Large intestine (tissue), 3 donors: ENCODE data around the gene CCDC78. TPM values are rescaled to one million over a fixed set of nuclear protein-coding genes. Genes with fewer than 3 reads are reported as not detected.

Source experiments
- DNase-seq, 2 donors: peaks; one replicate each; pipeline versions ENCODE4 v3.0.0 to v3.0.0-alpha.2; 2013
- H3K27ac ChIP-seq: one replicate; pipeline ENCODE4 v1.5.1; 2013; ENCODE audit warnings: low read length
- H3K27me3 ChIP-seq: 2 replicates; pipeline ENCODE4 v1.6.1; 2013; ENCODE audit warnings: low read length; ENCODE audit not compliant: control insufficient read depth, insufficient read depth
- H3K36me3 ChIP-seq: 2 replicates; pipeline ENCODE4 v1.6.1; 2013; ENCODE audit warnings: low read length; ENCODE audit not compliant: control insufficient read depth, insufficient read depth
- H3K4me1 ChIP-seq: one replicate; pipeline ENCODE4 v1.6.1; 2013; ENCODE audit warnings: low read length; ENCODE audit not compliant: control insufficient read depth, insufficient read depth
- H3K4me3 ChIP-seq: one replicate; pipeline ENCODE4 v1.5.1; 2013; ENCODE audit warnings: low read length
- H3K9me3 ChIP-seq: one replicate; pipeline ENCODE4 v1.6.1; 2013; ENCODE audit warnings: mild to moderate bottlenecking, low read depth, low read length, moderate library complexity; ENCODE audit not compliant: control insufficient read depth
- WGBS: methylation state at CpG from one replicate; pipeline ENCODE4 v1.1.5; 2013; ENCODE audit warnings: low lambda C conversion rate; ENCODE audit not compliant: insufficient coverage; 5-methylcytosine and 5-hydroxymethylcytosine counted together
- polyA plus RNA-seq: library from polyadenylated mRNA; unstranded; fragments of 120-200 nt; gene quantifications from one replicate; pipeline ENCODE4 v1.2.1, GENCODE V29; 2013

CCDC78 gene
- polyA plus RNA-seq, 1 donor: 1.9 TPM

DNA sequence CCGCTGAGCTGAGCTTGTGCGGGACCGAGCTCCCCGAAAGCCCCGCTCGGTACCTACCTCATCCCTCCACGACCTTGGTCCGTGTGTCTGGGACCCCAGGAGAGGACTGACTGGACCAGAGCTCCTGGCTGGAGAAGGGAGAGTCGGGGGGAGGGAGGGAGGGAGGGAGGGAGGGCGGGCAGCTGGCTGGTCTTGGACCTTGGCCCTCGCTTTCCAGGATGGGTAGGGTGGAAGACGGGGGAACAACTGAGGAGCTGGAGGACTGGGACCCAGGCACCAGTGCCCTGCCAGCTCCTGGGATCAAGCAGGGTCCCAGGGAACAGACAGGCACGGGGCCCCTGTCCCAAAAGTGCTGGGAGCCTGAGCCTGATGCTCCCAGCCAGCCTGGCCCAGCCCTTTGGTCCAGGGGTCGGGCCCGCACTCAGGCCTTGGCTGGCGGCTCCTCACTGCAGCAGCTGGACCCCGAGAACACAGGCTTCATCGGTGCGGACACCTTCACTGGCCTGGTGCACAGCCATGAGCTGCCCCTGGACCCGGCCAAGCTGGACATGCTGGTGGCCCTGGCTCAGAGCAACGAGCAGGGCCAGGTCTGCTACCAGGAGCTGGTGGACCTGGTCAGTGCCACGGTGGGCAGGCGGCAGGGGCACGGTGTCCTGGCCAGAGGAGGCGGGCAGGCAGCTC, 50.2 kb downstream of the CCDC78 start:
- WGBS: no CpG with 5 or more reads among the region's 25 CpGs
- H3K36me3 ChIP-seq: peaks cover 28% of the 10 kb centered on the region
- H3K4me3 ChIP-seq: peak overlapping the region; percentile 43
- DNase-seq: peak in 1 of 2 donors; percentile 64
- H3K4me1 ChIP-seq: peaks cover 32% of the 10 kb centered on the region
- H3K9me3 ChIP-seq: peaks cover 3% of the 10 kb centered on the region
- peaks cover 4% of the 10 kb centered on the region for H3K27me3 ChIP-seq
- H3K27ac ChIP-seq: no peak overlapping the region

DNA sequence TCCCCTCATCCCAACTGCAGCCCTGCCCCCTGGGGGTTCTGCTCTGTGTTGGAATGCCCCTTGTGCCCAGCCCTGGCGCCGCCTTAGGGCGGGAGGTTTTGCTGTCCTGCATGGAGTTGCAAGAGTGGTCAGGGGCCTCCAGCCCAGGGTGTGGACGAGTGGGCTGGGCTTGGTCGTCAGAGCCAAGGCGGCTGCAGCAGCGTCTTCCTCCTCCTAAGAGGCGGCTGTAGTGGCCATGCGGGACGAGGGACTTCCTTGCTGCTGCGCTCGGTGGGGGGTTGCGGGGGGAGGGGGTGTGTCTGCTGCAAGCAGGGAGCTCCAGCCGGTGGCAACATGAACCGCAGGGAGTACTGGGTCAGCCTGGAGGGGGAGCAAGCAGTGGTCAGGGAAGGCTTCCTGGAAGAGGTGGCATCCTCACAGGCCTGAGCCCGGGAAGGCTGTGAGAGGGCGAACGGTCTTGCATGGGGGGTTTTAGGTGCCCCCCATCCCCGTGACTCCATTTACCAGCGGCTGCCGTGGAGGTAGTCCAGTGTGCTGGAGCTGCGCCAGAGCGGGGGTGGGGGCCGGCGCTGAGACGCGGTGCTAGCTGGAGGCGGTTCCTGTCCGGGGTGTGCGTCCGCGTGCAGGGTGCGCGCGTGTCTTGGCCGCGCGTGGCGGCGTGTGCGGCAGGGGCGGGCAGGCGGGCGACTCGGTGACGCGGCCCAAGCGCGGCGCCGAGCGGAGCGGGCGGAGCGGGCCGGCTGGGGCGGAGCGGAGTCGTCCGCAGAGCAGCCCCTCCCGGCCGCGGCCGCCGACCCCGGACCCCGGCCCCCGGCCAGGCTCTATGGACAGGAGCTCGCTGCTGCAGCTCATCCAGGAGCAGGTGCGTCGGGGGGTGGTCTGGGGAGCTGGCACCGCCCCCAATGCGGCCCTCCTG, 51.0 kb downstream of the CCDC78 start, which contains the start of gene RHBDL1:
Gene RHBDL1, plus strand, starts transcription at position 704 of the 916 bp plus-strand sequence. Its CDS starts 120 bp downstream, at position 824.
- H3K27ac ChIP-seq: no peak within 1 kb of the TSS

DNA sequence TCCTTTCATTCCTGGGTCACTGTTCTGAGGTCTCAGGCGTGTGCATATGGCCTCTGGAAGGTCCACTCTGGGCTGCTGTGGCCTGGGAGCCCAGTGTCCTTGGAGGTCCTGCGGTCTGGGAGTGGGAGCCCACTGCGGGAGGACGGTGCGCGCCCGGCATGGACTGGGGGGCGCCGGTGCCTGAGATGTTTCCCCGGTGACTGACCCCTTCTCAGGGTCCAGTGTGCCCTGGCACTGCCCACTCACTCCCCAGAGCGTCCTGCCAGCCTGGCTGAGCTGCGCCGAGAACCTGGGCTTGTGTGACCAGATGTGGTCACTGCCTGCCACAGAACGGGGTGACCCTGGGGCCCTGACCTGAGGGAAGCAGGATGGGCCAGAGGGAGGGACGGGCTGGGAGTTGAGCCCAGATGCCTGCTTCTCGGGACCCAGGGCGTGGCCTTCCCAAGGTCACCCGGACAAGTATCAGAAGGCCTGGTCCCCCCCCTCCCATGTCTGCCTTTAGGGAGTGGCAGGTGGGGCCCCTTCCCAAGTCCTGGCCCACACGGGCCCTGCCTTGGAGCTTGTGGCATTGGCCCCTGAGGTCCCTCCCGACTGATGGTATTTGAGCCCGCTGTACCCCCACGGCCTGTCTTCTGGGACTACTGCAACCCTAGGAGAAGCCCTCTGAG, 51.9 kb downstream of the CCDC78 start:
- Histone ChIP-seq H3K4me3 (no peak overlapping the region), H3K4me1 (peaks cover 30% of the 10 kb centered on the region), H3K9me3 (peaks cover 5% of the 10 kb centered on the region), H3K27me3 (peaks cover 4% of the 10 kb centered on the region), H3K27ac (no peak overlapping the region), H3K36me3 (peaks cover 44% of the 10 kb centered on the region)
- no CpG with 5 or more reads among the region's 22 CpGs for WGBS
- no peak for DNase-seq

More for the DNA sequence above, 51.0 kb downstream of the CCDC78 start, which contains the start of gene RHBDL1:
- no CpG with 5 or more reads among the region's 73 CpGs for WGBS
- peaks cover 36% of the 10 kb centered on the region for H3K36me3 ChIP-seq
- H3K4me3 ChIP-seq: peak within 1 kb of the TSS; percentile 43
- peak in 1 of 2 donors; percentile 46 for DNase-seq
- peaks cover 4% of the 10 kb centered on the region for H3K27me3 ChIP-seq
- H3K4me1 ChIP-seq: peaks cover 30% of the 10 kb centered on the region
- peaks cover 5% of the 10 kb centered on the region for H3K9me3 ChIP-seq

DNA sequence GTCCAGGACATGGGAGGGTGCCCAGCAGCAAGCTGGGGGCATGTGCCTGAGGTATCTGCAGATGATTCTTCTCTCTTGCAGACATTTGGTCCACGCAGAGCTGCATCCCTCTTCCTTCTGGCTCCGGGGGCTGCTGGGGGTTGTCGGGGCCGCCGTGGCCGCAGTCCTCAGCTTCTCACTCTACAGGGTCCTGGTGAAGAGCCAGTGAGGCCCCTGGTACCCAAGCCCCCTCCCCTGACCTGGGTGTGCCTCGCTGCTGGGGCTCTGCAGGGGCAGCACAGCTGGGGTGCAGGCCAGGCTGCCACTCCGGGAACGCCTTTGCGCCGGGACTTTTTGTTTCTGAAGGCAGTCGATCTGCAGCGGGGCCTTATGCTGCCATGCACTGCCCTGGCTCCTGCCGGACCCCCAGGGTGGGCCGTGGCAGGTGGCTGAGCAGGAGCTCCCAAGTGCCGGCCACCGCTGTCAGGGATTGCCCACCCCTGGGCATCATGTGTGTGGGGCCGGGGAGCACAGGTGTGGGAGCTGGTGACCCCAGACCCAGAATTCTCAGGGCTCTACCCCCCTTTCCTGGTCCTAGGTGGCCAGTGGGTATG, 52.7 kb downstream of the CCDC78 start:
- Histone ChIP-seq H3K4me3 (no peak overlapping the region), H3K36me3 (peaks cover 44% of the 10 kb centered on the region), H3K27ac (no peak overlapping the region), H3K4me1 (peaks cover 35% of the 10 kb centered on the region), H3K9me3 (peaks cover 5% of the 10 kb centered on the region), H3K27me3 (peaks cover 4% of the 10 kb centered on the region)
- no CpG with 5 or more reads among the region's 18 CpGs for WGBS
- no peak for DNase-seq

GRCh38 chr16:672851-673250, 53.4 kb downstream of the CCDC78 start:
- H3K27ac ChIP-seq: no peak overlapping the region
- peaks cover 44% of the 10 kb centered on the region for H3K36me3 ChIP-seq
- H3K4me1 ChIP-seq: peaks cover 35% of the 10 kb centered on the region
- DNase-seq: no peak
- H3K4me3 ChIP-seq: no peak overlapping the region
- H3K9me3 ChIP-seq: peaks cover 5% of the 10 kb centered on the region
- WGBS: no CpG with 5 or more reads among the region's 21 CpGs
- peaks cover 4% of the 10 kb centered on the region for H3K27me3 ChIP-seq

Other genes starting within 250 kb of the CCDC78 start
- 45.6 TPM for gene CAPN15, start 198.7 kb downstream of the CCDC78 start, polyA plus RNA-seq
- not detected for gene PRR35, start 166.0 kb downstream of the CCDC78 start, polyA plus RNA-seq
- 2.0 TPM for gene NHLRC4, start 159.4 kb downstream of the CCDC78 start, polyA plus RNA-seq
- 23.6 TPM for gene PIGQ, start 156.5 kb downstream of the CCDC78 start, polyA plus RNA-seq
- 27.1 TPM for gene RAB40C, start 136.4 kb downstream of the CCDC78 start, polyA plus RNA-seq
- 1.6 TPM for gene WFIKKN1, start 95.5 kb downstream of the CCDC78 start, polyA plus RNA-seq
- 59.1 TPM for gene METTL26, start 90.1 kb downstream of the CCDC78 start, polyA plus RNA-seq
- gene MCRIP2, start 84.6 kb downstream of the CCDC78 start, polyA plus RNA-seq: 43.3 TPM
- gene WDR90, start 77.1 kb downstream of the CCDC78 start, polyA plus RNA-seq: 43.9 TPM
- 105 TPM for gene RHOT2, start 58.3 kb downstream of the CCDC78 start, polyA plus RNA-seq
- gene RHBDL1, start 50.8 kb downstream of the CCDC78 start, polyA plus RNA-seq: 2.6 TPM
- gene STUB1, start 46.0 kb downstream of the CCDC78 start, polyA plus RNA-seq: 65.9 TPM
- gene JMJD8, start 42.1 kb downstream of the CCDC78 start, polyA plus RNA-seq: 38.9 TPM
- gene WDR24, start 36.0 kb downstream of the CCDC78 start, polyA plus RNA-seq: 10.5 TPM
- 3.8 TPM for gene FBXL16, start 20.6 kb downstream of the CCDC78 start, polyA plus RNA-seq
- gene METRN, start 11.3 kb downstream of the CCDC78 start, polyA plus RNA-seq: 18.9 TPM
- gene ANTKMT, start 5.3 kb downstream of the CCDC78 start, polyA plus RNA-seq: 23.0 TPM
- 9.1 TPM for gene HAGHL, start 663 bp upstream of the CCDC78 start, polyA plus RNA-seq
- gene CIAO3, start 14.6 kb upstream of the CCDC78 start, polyA plus RNA-seq: 31.3 TPM
- gene MSLN, start 34.3 kb upstream of the CCDC78 start, polyA plus RNA-seq: 62.0 TPM
- gene RPUSD1, start 61.9 kb upstream of the CCDC78 start, polyA plus RNA-seq: 18.0 TPM
- 19.1 TPM for gene CHTF18, start 62.2 kb upstream of the CCDC78 start, polyA plus RNA-seq
- 0.81 TPM for gene GNG13, start 74.3 kb upstream of the CCDC78 start, polyA plus RNA-seq
- gene LMF1, start 244.5 kb upstream of the CCDC78 start, polyA plus RNA-seq: 17.2 TPM